Stomach (tissue), 9 donors: ENCODE data around the gene DISP3. TPM values are rescaled to one million over a fixed set of nuclear protein-coding genes. Genes with fewer than 3 reads are reported as not detected.

Experiments used
- DNase-seq, 2 donors: peaks; one replicate each; pipeline versions ENCODE4 v3.0.0 to v3.0.0-alpha.2; 2013 to 2019
- H3K27ac ChIP-seq, 5 donors: fragments of 200-600 bp in 4 of 5; sonication (generic) in 4 of 5; one replicate each; pipeline ENCODE4 v1.5.1; 2013 to 2019; ENCODE audit warnings: mild to moderate bottlenecking in 1 of 5, moderate library complexity in 1 of 5
- H3K27me3 ChIP-seq, 3 donors: fragments of 200-600 bp; sonication (generic); one replicate each; pipeline ENCODE4 v1.5.1; 2017 to 2019; ENCODE audit warnings: mixed run types in 1 of 3
- H3K36me3 ChIP-seq, 4 donors: fragments of 200-600 bp; sonication (generic); 1 replicate in 3 of 4; 2 replicates in 1 of 4; pipeline ENCODE4 v1.5.1; 2016 to 2019
- H3K4me1 ChIP-seq, 4 donors: fragments of 200-600 bp; sonication (generic); one replicate each; pipeline ENCODE4 v1.5.1; 2016 to 2019
- H3K4me3 ChIP-seq, 4 donors: fragments of 200-600 bp; sonication (generic) in 3 of 4; one replicate each; pipeline ENCODE4 v1.5.1; 2016 to 2019; ENCODE audit warnings: mild to moderate bottlenecking in 1 of 4
- H3K9me3 ChIP-seq, 4 donors: fragments of 200-600 bp; sonication (generic); one replicate each; pipeline ENCODE4 v1.5.1; 2016 to 2019
- CTCF ChIP-seq, 7 experiments: fragments of 450-650 bp in 4 of 7; fragments of 200-600 bp in 3 of 7; sonication (generic) in 3 of 7; IDR thresholded peaks; one replicate each; pipeline ENCODE4 v1.5.1; 2016 to 2019; ENCODE audit warnings: antibody characterized with exemption in 7 of 7, control low read depth in 2 of 7, mild to moderate bottlenecking in 1 of 7
- EP300 ChIP-seq: sonication (generic); formaldehyde crosslinking; IDR thresholded peaks from one replicate; pipeline ENCODE4 v1.6.1; 2017; ENCODE audit warnings: antibody characterized with exemption
- POLR2A ChIP-seq, 4 donors: fragments of 450-650 bp; IDR thresholded peaks; one replicate each; pipeline ENCODE4 v1.6.1; 2016; ENCODE audit warnings: antibody characterized with exemption in 4 of 4, control low read depth in 2 of 4, mild to moderate bottlenecking in 1 of 4, moderate library complexity in 1 of 4
- POLR2AphosphoS5 ChIP-seq, 3 donors: sonication (generic); formaldehyde crosslinking; IDR thresholded peaks; one replicate each; pipeline ENCODE4 v1.6.1; 2016; ENCODE audit warnings: antibody characterized with exemption in 3 of 3
- WGBS, 5 donors: extraction: QIAGEN DNeasy Blood & Tissue Kit in 3 of 5; methylation state at CpG; one replicate each; pipeline versions ENCODE4 v1.1.5 to v1.1.7; 2013 to 2018; 5-methylcytosine and 5-hydroxymethylcytosine counted together
- intact Hi-C: fragments of 100-400 bp; cut with DNase I; formaldehyde crosslinking; loops from one replicate; pipeline ENCODE4 v1.15.1; 2023; ENCODE audit warnings: low total_unique reads
- polyA plus RNA-seq, 3 donors: library from polyadenylated mRNA; stranded (reverse); fragments of 200-250 nt; gene quantifications; one replicate each; pipeline ENCODE4 v1.2.3, GENCODE V29; 2013
- total RNA-seq, 5 donors: library from RNA; depleted of rRNA; stranded (reverse); fragments of >200 nt; gene quantifications; one replicate each; pipeline versions ENCODE4 v1.1.0 to v1.2.3, GENCODE V29; 2014 to 2016
- donor health status: healthy with polysubstance abuse.
- donor health status: Bipolar disorder and iron deficiency.
- donor health status: healthy.

The DISP3 gene
- total and polyA plus RNA-seq, 8 donors, result 0.08 to 0.45 TPM; not detected in 6

- 75 to 83% (median 77%) methylated on average over 7 to 9 of the region's 9 CpGs for WGBS, 5 donors
- Histone ChIP-seq H3K4me1 (no peaks in the 10 kb centered on the region), H3K27ac (no peak overlapping the region), H3K27me3 (peaks cover 0 to 77% (median 10%) of the 10 kb centered on the region in 3 donors), H3K36me3 (no peaks in the 10 kb centered on the region), H3K9me3 (peaks cover 0 to 5% (median 0%) of the 10 kb centered on the region in 4 donors), H3K4me3 (no peak overlapping the region)
- no peak for DNase-seq
- no peak for TF ChIP-seq CTCF (IDR thresholded peaks at IDR 0.05)
- no peak for TF ChIP-seq EP300
- TF ChIP-seq POLR2A (IDR thresholded peaks at IDR 0.05), result no peak
- TF ChIP-seq POLR2AphosphoS5 (IDR thresholded peaks at IDR 0.05), result no peak
- intact Hi-C loops, result no loop called here
Observed at GRCh38 chr1:11537380-11537764, 58.4 kb downstream of the DISP3 start.

- Histone ChIP-seq H3K27me3 (peaks cover 0 to 81% (median 10%) of the 10 kb centered on the region in 3 donors), H3K36me3 (no peaks in the 10 kb centered on the region), H3K4me3 (no peak overlapping the region), H3K4me1 (no peaks in the 10 kb centered on the region), H3K27ac (no peak overlapping the region), H3K9me3 (peaks cover 0 to 5% (median 0%) of the 10 kb centered on the region in 4 donors)
- WGBS, 5 donors, result 72 to 87% (median 77%) methylated on average over 13 to 14 of the region's 14 CpGs
- intact Hi-C loops, result no loop called here
- no peak for TF ChIP-seq CTCF (IDR thresholded peaks at IDR 0.05)
- no peak for DNase-seq
Observed at GRCh38 chr1:11537854-11538591, 59.1 kb downstream of the DISP3 start.

GRCh38 chr1:11538886-11539285 lies 59.9 kb downstream of the DISP3 start:
- Histone ChIP-seq H3K27ac (no peak overlapping the region), H3K4me3 (no peak overlapping the region), H3K27me3 (peaks cover 0 to 86% (median 10%) of the 10 kb centered on the region in 3 donors), H3K36me3 (no peaks in the 10 kb centered on the region), H3K4me1 (no peaks in the 10 kb centered on the region), H3K9me3 (peaks cover 0 to 5% (median 0%) of the 10 kb centered on the region in 4 donors)
- intact Hi-C loops, result no loop called here
- WGBS, 5 donors, result 70 to 76% (median 72%) methylated on average over 9 of the region's 9 CpGs
- DNase-seq, result no peak
- TF ChIP-seq CTCF (IDR thresholded peaks at IDR 0.05) (no peak), POLR2A (IDR thresholded peaks at IDR 0.05) (no peak), EP300 (no peak), POLR2AphosphoS5 (IDR thresholded peaks at IDR 0.05) (no peak)

- no peak for TF ChIP-seq EP300
- no peak for TF ChIP-seq CTCF (IDR thresholded peaks at IDR 0.05)
- TF ChIP-seq POLR2A (IDR thresholded peaks at IDR 0.05), result no peak
- no peak for TF ChIP-seq POLR2AphosphoS5 (IDR thresholded peaks at IDR 0.05)
- intact Hi-C loops, result no loop called here
- 58 to 68% (median 60%) methylated on average over 14 to 18 of the region's 18 CpGs for WGBS, 5 donors
Observed at GRCh38 chr1:11539850-11540772, 61.2 kb downstream of the DISP3 start.

More at GRCh38 chr1:11539850-11540772, 61.2 kb downstream of the DISP3 start:
- H3K36me3 ChIP-seq, result no peaks in the 10 kb centered on the region
- no peak for DNase-seq
- H3K9me3 ChIP-seq, result peaks cover 0 to 5% (median 0%) of the 10 kb centered on the region in 4 donors
- H3K27me3 ChIP-seq, result peaks cover 0 to 88% (median 10%) of the 10 kb centered on the region in 3 donors
- H3K27ac ChIP-seq, result no peak overlapping the region
- no peaks in the 10 kb centered on the region for H3K4me1 ChIP-seq
- no peak overlapping the region for H3K4me3 ChIP-seq
